GM18858 (cell line): ENCODE measurements around the gene CGNL1.

Experiments
- ATAC-seq: cut with Tn5 transposase; IDR thresholded peaks from one replicate; pipeline ENCODE4 v1.9.1; 2021; ENCODE audit not compliant: unreplicated experiment

The CGNL1 gene

DNA sequence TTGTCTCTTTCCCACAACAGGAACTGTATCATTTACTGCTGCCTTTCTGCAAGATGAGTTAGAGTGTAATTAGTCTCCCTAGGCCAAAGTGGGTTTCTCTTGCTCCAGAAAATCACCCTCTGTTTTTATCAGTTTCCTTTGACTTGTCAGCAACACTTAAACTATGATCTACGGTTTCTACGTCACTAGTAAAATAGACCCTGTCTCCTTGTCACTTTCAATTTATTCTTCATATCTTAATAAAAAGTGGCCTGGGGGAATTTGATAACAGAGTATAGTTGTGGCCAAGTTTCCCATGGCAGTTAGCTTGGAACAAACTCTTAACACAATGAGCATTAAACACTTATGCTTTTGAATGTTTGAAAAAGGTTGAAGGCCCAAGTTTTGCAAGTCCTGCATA, 79.6 kb downstream of the CGNL1 start:
- no peak for ATAC-seq

DNA sequence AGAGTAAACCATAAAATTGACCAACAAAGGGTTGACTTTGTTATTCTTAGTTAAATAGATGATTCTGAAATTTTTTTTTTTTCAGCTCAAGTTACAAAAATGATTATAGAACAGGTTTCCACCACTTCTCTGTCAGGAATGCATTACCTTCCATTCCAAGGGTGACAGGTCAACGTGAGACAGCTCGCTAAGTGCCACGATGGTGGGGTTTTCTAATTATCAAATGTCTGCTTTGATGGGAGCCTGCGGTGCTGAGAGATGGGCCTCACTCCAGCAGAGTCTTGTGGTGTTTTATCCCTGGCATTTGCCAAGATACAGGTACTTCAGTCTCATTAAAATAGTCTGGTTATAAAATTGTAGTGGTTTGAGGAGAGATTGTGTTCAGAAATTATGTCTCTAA, 80.3 kb downstream of the CGNL1 start:
- ATAC-seq: no peak

DNA sequence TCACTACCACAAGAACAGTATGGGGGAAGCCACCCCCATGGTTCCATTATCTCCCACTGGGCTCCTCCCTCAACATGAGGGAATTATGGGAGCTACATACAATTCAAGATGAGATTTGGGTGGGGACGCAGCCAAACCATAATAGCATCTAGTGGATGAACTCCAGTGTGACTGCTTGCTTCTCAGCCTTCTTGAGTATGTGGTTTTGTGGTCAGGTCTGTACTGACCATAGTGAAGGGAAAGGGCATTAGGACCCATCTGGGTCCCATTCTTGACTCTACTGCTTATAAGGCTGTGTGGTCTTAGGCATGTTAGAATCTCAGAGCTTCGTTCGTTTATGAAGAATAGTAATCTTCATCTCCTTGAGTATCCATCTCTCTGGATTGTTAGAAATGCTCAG, 81.4 kb downstream of the CGNL1 start:
- ATAC-seq: no peak

DNA sequence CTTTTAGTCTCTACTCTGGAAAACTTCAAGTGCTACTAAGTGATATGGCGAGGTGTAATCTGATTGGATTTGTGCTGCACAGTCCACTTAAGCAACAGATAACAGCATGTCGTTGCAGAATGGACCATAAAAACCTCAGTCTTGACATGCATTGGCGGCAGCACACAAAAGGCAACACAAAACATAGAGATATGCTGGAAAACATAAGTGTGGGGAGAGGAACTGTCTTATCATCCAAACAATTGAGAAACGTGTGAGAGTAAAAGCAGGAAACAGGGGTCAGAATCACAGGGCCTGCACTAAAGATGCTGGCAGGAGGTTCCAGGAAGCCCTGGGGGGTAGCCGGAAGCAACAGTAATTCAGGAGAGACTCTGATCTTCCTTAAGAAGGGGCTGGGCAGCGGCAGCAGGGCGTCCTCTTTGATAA, 82.1 kb downstream of the CGNL1 start:
- no peak for ATAC-seq

DNA sequence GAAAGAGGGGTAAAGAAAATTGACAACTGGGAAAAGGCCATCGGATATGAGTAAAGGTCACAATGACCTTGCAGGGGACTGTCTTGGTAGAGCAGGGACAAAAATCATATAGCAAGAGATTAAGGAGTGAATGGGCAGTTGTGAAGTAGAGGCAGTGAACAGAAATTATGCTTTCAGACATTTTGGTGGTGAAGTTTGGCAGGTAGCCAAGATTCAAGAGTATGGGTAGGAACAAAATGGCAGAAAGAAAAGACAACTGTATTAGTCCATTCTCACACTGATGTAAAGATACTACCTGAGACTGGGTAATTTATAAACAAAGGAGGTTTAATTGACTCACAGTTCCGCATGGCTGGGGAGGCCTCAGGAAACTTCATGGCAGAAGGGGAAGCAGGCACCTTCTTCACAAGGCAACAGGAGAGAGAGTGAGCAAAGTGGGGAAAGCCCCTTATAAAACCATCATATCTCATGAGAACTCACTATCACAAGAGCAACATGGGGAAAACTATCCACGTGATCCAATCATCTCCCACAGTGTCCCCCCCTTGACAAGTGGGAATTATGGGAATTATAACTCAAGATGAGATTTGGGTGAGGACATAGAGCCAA, 84.0 kb downstream of the CGNL1 start:
- no peak for ATAC-seq

DNA sequence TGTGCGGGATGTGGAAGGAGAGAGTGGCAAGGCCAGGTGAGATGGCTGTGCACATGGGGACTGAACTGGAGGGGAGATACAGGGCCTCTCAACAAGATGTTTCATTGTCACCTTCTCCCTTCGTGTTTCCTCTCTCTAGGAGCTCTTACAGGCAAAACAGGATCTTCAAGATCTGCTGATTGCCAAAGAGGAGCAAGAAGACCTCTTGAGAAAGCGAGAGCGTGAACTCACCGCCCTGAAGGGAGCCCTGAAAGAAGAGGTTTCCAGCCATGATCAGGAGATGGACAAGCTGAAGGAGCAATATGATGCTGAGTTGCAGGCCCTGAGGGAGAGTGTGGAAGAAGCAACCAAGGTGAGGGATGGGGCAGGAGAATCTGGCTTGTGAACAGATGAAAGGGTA, 85.2 kb downstream of the CGNL1 start:
- no peak for ATAC-seq

DNA sequence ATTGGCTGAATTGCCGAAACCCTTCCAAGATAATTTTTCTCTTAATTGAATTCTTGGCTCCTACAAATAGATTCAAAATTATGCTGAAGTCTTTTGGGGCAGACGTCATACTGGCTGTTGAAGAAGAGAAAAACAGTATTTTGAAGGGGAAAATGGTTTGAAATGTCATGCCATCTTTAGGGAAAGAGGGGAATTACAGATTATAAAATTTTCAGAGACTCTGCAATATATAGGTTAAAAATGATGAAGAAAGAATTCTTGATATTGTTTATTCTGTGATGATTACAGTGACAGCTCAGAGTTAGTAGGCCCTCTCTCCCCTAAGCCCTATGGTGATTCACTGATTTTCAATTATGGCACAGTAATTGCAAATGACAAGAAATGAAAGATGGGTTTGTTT, 86.1 kb downstream of the CGNL1 start:
- ATAC-seq: no peak

DNA sequence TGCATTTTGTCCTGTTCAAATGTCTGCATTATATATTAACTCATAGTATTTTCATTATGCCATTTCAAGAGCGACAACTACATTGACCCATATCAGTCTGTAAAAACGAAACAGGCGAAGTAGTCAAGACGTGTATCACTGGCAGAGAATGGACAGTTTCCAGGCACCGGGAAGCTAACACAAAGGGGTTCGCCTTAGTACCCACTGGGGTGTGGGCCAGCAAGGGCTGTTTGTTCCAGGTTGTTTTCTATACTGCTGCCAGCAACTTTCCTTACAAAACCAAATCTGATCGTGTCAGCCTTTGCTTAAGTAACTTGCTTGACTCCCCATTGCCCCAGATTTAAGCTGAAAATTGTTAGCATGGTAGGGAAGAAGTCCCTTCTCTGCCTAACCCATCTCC, 87.1 kb downstream of the CGNL1 start:
- ATAC-seq: no peak

DNA sequence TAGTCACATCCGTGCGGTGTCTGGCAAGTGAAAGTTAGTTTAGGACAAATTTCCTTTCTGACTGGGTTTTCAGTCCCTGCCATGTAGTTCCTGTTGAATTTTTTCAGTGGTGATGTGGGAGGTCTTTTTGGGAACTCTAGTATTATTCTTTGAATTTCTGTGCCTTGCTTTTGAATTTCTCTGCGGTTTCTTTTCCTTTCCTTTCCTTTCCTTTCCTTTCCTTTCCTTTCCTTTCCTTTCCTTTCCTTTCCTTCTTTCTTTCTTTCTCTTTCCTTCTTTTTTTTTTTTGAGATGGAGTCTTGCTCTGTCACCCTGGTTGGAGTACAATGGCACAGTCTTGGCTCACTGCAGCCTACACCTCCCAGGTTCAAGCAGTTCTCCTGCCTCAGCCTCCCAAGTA, 88.2 kb downstream of the CGNL1 start:
- no peak for ATAC-seq

DNA sequence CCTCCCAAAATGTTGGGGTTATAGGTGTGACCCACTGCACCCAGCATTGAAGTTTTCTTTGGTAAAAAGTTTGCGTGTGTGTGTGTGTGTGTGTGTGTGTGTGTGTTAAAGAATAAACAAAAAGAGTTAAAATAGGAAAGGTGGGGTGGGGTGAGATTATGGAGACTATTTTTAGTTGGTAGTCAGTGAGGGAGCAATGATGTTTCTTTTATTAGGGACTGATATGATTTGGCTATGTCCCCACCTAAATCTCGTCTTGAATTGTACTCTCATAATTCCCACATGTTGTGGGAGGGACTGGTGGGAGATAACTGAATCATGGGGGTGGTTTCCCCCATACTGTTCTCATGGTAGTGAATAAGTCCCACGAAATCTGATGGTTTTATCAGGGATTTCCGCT, 92.2 kb downstream of the CGNL1 start:
- ATAC-seq: no peak

DNA sequence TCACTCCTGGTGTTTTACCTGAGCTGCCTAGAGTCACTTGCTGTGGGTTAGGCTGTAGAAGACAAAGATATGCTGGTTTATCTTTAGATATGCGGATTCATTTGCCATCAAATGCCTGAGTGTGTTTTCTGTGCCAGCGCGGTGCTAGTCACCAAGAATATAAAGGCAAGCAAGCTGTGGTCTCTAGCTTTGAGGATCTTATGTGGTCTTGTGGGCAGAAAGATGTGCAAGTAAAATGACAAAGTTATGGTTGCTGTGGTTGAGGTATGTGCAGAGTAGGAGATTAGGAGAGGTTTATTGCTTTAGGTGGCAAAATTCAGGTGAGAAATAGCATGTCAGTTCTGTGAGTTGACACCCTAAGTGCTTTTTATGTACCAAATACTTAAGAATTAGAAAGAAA, 94.2 kb downstream of the CGNL1 start:
- no peak for ATAC-seq

DNA sequence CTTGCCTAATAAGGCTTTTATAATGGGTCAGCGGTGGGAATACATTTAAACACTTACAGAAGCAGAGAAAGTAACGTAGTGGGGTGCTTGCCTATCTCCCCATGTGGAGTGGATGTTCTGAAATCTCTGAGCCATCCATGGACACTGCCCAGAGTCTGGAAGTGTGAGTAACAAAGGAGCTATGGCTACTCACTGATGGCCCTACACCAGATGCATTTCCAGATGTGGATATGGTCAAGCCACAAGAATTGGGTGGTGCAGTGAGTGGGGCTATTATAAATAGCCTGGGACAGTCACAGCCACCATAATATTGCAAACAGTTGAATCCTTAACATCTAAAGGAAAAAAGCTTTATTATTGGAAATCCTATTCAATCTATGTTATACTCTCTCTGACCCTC, 96.6 kb downstream of the CGNL1 start:
- ATAC-seq: no peak

DNA sequence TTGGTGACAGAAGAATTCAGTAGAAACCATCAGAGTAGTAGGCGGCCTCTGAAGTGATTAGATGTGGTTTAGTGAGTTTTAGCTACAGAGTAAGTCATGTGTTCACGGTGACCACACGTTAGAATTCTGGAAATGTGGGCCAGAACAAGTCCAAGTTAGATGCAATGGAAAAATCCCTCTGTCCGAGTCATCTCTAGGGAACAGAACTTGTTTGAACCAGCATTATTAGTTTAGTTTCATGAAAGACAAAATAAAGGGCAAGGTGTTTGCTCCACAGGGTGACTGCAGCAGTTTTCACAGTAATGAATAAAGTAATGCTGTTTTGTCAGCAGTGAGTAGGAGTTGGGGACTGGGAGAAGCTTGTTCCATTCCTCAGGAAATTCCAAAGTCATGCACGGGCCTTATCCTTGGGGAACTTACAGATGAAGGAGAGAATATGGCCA, 100.2 kb downstream of the CGNL1 start:
- ATAC-seq: no peak

DNA sequence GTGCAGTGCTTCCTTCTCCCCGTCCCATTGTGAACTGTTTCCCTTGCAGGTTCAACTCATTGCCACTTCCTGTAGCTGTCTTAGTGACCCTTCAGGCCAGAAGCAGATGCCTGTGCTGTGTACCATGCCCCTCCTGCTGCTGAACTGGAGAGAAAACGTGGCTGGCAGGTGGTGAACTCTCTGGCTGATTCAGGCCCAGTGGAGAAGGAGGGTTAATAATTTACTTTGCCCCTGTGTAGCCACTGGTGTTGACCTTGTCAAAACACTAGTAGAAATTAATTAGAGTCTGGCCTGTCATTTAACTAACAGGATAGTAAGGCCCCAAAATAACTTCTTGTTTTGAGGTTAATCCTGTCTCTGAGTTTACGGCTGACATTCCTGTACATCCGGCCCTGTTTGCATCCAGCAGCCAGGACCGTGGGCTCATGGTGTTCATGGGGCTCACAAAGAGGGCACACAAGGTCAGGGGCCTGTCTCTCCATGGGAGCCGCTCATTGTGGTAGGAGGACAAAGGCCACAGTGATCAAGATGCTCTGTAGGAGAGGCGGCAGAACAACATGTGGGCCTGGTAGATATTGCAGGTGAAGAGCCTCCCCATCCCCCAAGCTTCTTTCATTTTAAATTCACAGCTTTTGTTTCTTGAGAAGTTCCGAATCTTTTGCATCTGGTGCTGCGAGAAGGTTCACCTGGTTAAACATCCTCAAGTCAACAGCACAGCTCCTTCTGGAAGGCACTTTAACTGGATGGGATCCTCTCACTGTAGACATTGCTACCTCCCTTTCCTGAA, 101.6 kb downstream of the CGNL1 start:
- ATAC-seq: no peak

DNA sequence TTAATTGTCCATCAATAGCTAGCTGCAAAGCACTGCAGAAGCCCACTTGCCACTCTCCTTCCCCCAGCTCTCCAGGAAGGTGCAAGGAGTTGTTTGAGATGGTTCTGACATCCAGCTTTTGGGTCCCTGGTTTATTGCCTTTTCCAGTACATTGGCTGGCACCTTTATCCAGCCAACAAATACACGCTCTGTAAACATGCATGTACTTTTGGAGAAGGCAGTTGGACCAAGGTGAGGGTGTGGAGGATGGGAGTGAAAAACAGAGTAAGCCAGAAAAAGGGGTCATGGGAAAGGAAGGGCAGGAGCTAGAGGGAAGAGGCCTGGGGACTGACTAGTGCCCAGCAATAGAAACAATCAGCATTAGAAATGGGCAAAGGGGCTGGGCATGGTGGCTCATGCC, 102.7 kb downstream of the CGNL1 start:
- ATAC-seq: no peak

DNA sequence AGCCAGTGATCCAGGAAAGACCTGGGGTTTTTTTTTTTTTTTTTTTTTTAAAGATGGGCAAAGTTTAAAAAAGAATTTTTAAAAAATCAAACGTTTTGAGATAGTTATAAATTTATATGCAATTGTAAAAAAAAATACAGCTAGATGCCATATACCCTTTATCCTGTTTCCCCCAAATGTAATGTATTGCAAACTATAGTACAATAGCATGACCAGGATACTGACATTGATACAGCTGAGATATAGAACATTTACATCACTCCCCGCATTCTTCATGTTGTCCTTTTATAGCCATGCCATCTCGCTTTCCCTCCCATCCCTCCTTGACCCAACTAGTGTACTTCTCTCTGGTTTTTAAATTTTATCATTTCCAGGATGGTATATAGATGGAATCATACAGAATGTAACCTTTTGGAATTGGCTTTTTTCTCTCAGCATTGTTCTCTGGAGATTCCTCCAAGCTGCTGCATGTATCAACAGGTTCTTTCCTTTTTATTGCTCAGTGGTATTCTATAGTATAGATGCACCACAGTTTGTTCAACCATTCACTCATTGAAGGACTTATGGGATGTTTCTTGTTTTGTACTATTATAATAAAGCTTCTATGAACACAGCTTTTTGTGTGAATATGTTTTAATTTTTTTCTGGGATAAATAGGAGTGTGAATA, 104.9 kb downstream of the CGNL1 start:
- ATAC-seq: no peak

DNA sequence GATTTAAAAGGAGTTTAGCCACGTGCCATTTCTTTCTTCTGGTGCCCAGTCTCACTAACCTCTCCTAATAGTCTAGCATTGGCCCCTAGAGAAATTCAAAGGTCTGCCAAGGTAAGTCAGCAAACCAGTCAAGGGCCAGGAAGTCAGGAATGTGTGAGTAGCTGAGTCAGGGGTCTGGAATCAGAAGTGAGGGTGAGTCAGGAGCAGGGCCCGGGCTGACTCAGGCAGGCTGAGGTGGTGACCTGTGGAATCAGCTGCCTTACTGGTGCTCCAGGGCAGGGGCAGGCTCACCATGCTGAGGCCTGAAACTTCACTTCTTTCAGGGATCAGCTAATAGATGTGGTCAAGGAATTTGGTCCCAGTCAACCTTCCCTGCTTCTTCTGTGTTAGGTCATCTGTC, 109.6 kb downstream of the CGNL1 start:
- ATAC-seq: no peak

DNA sequence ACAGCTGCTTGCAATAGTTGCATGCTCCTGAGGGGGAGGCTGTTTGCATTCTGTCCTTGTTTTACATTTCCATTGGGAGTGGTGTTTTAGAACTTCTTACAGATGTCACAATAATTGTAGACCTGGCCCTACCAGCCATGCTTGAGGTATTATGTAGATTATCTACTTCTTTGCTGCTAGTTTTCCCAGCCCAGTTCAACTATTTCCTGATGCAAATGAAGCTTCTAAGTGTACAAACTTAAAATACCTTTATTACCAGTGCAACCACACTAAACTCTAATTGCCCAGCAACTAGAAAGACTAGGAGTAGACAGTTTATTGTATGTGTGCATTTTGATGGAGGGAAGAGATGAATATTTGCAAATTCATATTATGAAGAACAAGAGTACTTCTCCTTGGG, 110.5 kb downstream of the CGNL1 start:
- ATAC-seq: no peak

DNA sequence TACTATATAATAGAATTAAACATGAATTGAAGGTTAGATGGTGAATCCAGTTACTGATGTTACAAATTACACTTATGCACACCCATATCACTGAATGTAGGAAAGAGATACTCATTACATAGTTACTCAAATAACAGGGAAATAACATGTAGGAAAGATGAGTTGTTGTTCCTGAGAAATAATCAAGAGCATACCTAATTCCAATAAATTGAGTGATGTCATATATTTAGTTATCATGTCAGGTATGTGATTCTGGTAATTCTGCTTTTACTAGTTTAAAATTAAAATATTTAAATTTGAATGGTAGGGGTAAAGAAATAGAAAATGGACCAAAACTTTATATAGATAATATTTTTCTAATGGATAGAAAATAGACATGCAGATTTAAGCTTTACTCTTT, 112.8 kb downstream of the CGNL1 start:
- ATAC-seq: no peak

DNA sequence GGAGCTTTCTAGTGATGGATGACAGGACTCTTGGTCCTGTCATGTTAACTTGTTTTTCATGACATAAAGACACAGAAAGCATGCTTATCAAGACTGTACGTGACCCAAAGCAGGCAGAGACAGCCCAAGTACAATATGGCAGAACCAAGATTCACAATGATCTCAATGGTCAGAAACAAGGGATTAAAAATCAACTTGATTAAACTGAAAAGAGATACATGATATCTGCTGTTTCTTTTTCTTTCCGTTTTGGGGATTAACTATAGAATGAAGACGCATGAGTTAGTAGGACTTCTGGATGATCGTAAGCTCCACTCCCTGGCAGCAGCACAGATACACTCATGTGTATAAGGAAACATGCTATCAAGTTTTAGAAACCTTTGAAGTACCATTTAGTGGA, 117.0 kb downstream of the CGNL1 start:
- ATAC-seq: no peak

DNA sequence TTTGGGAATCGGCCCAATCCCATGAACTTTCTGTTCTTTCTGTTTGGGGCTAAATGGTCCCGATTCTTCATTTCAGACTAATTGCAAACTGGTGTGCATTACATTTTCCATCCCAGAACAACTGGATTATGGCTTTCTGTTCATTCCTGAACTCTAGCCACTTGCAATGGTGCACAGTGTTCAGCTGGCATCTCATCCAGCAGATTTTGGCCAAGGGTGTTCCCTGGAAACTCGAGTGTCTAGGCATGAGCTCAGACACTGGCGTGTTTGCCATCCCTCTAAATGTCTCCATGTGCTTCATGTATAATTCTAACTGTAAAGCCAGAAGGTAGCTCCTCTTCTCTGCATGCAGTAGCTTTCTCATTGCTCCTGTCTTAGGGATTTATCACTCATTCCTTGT, 118.3 kb downstream of the CGNL1 start:
- ATAC-seq: no peak

DNA sequence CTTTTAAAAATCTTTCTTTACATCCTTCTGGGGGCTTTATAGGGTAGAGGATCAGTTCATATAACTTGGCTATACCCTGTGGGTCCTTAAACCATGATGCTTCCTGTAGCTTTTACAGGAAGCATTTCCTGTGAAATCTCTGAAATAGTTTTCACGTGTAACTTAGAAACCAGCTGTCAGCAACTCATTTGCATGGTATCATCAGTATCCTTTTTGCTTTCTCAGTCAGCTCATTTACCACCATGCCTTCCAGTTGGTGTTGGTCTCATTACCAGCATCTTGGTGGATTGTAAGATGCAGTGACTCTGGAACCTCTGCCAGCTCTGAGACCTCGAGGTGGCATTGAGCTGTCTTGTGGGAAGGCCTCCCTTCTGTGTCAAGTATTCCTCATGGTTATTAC, 118.7 kb downstream of the CGNL1 start:
- no peak for ATAC-seq
